Left colon (tissue), 2 donors: Measurements from ENCODE around the gene WNT11. TPM values are rescaled to one million over a fixed set of nuclear protein-coding genes. Genes with fewer than 3 reads are reported as not detected.

Experiments used
- ATAC-seq: fragments of 200-7000 bp; cut with Tn5 transposase; one replicate; pipeline ENCODE4 v1.9.1; 2020; ENCODE audit warnings: mild to moderate bottlenecking, moderate library complexity
- DNase-seq, 2 donors: peaks; one replicate each; pipeline ENCODE4 v3.0.0-alpha.2; 2020
- intact Hi-C, 2 donors: fragments of 100-400 bp; cut with DNase I in 1 of 2; cut with micrococcal nuclease in 1 of 2; formaldehyde crosslinking; loops; one replicate each; pipeline versions ENCODE4 v1.11.2 to v1.14.0; 2022; cut with DNase I, micrococcal nuclease
- total RNA-seq, 2 donors: library from RNA; stranded (reverse); fragmentation: NEBNext Ultra II Directional; extraction: Animal tissue kit (Norgen Biotek cat#: 25700); gene quantifications; one replicate each; pipeline ENCODE4 v1.2.1, GENCODE V29; 2021
- donor health status: DM: no; HTN: no; CAD: no.
- donor health status: DM: yes; HTN: yes; CAD: no.

The WNT11 gene
- total RNA-seq, 2 donors from 2014 or later = 7.3 to 7.9 TPM

DNA sequence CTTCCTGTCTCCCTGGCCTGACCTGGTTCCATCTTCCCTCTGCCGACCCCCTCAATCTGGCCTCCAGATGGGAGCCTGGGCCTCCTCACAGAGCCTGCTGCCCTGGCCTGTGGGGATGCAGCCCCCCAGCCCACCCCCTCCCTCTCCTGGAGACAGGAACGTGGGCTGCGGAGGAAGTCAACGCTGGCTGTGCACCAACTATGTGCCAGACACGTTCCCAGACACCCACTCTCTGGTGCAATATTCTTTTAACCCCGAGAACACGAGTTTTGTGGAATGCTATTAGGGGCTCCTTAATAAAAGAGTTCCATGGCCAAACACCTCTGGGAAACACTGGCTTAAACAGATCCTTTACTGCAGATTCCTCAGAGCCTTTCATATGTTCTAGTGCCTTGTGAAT, 15.9 kb downstream of the WNT11 start:
- ATAC-seq (no peak), DNase-seq (no peak)
- intact Hi-C loops = no loop called here

DNA sequence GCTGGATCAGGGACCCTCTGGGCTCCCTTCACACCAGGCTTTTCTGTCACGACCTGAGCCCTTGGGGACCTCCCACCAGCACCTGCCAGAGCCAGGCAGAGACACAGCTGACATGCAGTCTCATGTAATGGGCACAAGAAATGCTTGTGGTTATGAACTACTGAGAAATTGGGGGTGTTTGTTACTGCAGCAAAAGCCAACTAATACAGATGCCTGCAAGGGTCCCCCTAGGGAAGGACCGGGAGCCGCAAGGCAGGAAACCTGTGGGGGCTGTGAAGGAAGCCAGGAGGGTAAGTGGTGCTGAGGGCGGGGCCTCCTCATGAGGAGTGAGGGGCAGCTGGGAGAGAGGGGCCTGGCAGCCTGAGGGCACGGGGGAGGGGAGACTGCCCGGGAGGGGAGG, 16.6 kb downstream of the WNT11 start:
- intact Hi-C loops = no loop called here
- no peak for ATAC-seq
- DNase-seq = no peak

DNA sequence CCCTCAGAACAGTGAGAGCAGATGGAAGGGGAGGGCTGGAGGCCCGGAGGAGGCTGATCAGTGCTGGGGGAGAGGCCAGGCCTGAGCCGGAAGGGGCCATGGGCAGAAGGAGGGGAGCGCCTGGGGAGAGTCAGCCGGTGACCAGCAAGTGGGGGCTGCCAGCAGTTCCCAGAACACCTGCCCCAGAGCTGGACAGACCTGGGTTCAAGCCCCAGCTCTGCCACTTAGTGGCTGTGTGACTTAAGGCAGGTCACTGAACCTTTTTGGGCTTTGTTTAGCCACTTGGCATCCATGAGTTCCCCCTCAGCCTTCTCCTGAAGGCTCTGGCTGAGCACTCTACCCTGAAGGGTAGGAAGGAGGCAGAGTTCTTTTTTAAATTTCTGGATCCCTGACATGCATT, 17.4 kb downstream of the WNT11 start:
- ATAC-seq (no peak), DNase-seq (no peak)
- intact Hi-C loops = no loop called here

DNA sequence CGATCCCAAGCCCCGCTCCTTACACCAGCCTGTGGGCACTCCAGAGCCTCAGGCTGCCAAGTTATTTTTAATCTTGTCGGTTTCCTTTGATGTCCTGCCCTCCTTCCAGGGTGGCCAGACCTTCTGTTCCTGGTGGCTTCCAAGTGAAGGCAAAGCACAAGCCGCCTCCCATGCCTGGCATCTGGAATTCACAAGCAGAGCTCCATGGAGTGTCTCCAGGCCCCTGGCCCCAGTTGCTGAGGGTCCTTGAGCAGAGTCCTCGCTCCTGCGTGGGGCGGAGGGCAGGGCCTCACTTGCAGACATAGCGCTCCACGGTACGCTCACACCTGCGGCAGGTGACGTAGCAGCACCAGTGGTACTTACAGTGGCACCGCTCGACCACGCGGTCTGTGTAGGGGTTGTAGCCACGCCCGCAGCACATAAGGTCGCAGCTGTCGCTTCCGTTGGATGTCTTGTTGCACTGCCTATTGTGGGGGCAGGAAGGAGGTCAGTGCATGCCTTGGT, 19.5 kb downstream of the WNT11 start:
- no peak for DNase-seq
- ATAC-seq = no peak
- intact Hi-C loops = no loop called here

DNA sequence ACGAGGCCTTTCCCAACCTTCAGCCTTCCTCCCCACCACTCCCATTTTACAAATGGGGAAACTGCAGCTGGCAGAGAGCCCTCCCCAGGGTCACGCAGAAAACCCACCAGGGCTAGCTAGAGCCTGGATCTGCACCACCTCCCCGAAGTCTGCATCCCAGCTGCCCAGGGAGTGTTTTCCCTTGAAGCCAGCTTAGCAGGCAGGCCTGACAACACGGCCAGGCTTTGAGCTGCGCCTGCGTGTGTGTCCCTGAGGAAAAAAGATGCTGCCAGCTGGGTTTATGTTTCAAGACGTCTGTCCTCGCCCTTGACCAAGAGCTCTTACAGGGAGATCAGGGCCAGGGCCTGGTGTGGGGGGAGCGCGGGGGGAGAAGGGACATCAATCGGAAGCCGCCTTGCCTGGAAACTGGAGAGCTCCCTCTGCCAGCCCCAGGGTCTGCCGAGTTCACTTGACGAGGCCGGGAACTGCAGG, 20.3 kb downstream of the WNT11 start:
- intact Hi-C loops = no loop called here
- ATAC-seq (no peak), DNase-seq (peak in 1 of 2 donors; percentile 14)

DNA sequence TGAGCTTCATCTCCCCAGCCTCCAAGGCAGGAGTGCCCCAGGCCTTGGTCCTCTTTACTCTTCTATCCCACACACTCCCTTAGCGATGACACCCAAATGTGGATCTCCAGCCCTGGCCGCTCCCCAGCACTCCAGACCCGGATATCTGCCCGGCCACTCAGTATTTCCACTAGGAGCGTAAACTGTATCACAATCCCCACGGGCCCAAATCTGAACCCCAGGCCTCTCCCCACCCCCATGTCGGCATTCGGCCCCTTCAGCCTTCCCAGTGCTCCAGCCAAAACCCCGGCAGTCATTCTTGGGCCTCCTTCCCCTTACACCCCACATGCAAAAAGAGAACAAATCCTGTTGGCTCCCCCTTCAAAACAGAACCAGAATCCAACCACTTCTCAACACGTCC, 20.8 kb downstream of the WNT11 start:
- no peak for ATAC-seq
- DNase-seq = no peak
- intact Hi-C loops = no loop called here

DNA sequence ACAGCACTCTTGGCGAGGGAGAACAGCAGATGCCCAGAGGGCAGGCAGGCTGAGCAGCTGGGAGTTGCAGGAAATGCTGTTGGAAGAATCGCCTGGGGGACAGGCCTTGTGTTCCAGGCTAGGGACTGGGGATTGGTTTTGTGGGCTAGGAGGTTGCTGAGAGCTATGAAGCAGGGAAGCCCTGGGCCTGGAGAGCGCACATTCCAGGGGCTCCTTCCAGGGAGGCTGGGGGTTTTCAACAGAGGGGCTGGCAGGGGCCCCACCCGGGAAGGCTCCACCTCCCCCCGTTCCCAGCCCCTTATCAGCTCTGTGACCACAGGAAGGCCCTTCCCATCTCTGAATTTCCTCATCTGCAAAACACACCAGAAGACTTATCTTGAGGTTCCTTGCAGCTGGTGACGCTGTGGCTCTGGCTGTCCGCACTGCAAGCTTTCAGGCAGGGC, 21.7 kb downstream of the WNT11 start:
- DNase-seq (no peak), ATAC-seq (no peak)
- intact Hi-C loops = no loop called here

DNA sequence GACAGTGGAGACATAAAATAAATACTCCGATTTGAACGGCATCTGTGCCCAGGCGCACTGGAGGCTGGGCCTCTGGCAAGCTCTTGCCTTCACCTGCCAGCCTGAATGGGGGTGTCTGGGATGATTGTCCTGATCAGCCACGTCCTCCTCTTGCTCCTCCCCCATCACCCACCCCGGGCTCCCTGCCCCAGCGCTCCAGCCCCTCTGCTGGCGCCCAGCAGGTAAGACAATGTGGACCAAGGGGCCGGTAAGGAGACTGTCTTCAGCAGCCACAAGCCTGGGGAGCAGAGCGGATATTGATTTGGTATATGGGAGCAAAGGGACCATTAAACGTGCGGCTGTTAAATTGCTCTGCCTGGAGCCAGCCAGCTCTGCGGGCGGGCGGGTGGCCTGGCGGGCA, 24.9 kb downstream of the WNT11 start:
- DNase-seq = no peak
- intact Hi-C loops = no loop called here
- no peak for ATAC-seq

DNA sequence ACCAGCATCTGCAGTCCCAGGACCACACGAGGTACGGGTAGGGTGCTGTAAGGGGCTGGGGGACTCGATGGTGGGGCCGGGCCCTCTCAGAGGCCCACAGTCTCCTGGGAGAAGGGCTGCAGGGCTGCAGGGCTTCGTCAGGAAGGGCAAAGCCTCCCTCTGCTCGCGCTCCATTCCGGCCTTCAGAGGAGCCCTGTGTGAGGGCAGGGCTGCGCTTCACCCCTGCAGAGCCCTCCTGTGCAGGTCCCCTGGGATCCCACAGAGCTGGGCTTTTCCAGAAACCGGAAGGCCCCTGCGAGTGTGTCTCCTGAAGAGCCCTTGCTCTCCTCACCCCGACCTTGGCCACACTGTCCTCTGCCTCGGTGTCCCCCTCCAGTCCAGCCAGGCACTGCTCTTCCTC, 27.2 kb downstream of the WNT11 start:
- DNase-seq (no peak), ATAC-seq (no peak)
- intact Hi-C loops = no loop called here

DNA sequence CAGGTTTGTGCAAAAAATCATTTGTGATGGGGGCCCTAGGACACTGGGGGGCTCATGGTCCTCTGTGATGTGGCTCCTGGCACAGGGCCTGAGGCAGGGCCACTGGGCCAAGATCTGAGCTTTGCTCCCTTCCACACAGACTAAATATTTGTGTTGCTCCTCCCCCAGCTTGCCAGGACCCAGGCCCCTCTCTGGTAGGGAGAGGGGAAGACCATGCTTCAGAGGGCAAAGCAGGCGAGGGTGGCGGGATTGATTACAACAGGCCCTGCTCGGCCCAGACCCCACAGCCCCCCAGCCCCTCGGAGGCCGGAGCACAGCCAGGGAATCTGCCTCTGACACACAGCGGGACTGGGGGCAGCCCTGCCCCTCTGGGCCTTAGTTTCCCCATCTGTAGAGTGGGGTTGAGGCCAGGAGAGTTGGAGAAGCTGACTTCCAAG, 29.0 kb downstream of the WNT11 start:
- ATAC-seq = no peak
- no peak for DNase-seq
- intact Hi-C loops = no loop called here

DNA sequence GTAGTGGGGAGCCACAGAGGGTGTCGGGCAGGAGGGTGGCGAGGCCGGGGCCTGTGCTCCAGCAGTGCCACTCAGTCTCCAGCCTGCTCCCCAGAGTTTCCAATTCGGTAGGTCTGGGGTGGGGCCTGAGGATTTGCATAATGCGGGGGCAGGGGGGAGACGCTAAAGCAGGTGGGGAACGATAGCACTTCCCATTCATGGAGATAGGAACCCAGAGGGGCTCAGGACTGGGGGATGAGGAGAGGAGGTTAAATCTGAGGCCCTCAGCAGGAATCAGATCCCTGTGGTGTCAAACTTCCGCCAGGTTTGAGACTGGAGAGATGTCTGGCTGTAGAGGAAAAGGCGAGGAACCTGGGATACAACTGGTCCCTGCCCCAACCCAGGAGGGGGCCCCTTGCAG, 29.8 kb downstream of the WNT11 start:
- no peak for DNase-seq

DNA sequence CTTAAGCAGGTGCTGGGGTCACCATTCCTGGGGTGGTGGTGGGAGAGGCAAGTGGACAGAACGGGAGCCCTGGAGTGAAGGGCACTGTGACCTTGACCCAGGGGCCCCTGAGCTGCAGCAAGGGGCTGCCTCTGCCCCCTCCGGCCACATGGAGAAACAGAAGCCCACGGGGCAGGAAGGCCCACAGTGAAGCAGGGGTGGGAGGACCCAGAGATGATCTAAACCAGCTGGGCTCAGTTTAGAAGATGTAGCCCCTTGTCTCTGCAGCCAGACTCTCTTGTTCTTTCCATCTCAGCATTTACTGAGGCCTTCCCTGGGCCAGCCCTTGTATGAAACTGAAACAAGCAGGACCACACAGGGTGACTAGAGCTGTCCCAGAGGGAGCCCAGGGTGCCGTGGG, 30.5 kb downstream of the WNT11 start:
- intact Hi-C loops = no loop called here
- ATAC-seq (no peak), DNase-seq (no peak)

More for the DNA sequence above, 29.8 kb downstream of the WNT11 start:
- no peak for ATAC-seq
- intact Hi-C loops = no loop called here

DNA sequence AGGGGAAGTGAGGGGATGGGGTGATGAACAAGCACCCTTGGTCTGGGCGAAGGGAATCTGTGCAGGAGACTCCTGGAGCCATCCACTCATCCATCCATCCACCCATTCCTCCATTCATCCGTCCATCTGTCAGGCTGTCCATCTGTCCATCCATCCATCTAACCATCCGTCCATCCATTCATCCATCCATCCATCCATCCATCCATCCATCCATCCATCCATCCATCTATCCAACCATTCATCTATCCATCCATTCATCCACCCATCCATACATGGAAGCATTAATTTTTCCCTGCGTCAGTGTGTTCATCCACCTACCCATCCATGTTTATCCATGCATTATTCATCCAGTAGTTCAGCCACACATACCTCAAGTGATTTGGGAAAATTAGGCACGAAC, 32.0 kb downstream of the WNT11 start:
- intact Hi-C loops = no loop called here
- DNase-seq (no peak), ATAC-seq (no peak)

DNA sequence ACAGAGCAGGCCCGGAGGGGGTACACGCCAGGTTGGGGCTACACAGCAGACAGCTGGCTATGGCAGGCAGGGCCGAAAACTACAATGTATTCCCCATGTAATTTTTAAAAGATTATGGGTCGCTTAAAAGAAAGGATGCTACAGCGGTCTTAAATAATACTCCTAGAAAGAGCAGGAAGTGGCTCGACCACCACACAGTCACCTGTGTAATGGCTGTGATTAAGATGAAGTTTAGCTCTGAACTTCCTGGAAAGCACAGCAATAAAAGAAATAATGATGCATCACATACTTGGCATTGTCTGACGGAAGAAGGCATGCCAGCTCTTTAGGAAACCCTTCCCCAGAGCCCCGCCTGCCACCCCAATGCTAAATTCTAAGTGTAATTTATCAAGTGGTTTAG, 32.6 kb downstream of the WNT11 start:
- intact Hi-C loops = no loop called here
- DNase-seq (no peak), ATAC-seq (no peak)

DNA sequence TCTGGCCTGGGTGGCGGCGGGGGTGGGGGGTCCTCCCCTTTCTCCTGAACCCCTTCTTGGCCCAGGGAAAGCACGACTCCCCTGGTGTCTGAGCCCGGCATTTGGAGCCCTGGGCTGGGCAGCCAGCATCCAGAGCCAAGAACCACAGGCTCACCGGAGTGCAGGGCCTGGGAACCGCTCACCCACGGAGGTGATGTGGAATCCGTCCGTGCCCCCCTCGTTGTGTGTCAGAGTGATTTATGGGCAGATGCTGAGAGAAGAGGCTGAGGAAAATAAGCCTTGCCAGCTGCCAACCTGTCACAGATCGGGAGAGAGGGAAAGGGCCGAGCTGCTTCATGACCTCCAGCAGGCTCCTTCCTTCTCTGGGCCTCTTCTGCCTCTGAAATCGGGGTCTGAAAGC, 33.7 kb downstream of the WNT11 start:
- intact Hi-C loops = no loop called here
- ATAC-seq (no peak), DNase-seq (no peak)

DNA sequence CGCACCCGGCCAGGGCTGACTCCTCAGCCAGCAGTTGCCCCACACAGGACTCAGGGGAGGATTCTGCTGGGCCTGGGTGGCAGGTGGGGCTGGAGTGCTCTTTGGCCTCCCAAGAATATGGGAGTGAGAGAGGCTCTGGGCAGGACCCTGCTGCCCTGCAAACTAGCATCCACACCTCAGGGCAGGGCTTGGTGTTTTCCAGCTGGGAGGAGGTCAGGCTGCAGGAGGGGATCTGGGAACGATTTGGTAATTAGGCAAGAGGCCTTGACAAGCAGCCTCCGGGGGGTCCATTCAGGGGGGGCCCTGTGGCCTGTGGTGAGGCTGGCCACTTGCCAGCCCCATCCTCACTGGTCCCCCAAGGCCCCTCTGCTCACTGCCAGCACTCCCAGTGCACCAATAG, 35.8 kb downstream of the WNT11 start:
- intact Hi-C loops = no loop called here
- ATAC-seq (no peak), DNase-seq (no peak)

DNA sequence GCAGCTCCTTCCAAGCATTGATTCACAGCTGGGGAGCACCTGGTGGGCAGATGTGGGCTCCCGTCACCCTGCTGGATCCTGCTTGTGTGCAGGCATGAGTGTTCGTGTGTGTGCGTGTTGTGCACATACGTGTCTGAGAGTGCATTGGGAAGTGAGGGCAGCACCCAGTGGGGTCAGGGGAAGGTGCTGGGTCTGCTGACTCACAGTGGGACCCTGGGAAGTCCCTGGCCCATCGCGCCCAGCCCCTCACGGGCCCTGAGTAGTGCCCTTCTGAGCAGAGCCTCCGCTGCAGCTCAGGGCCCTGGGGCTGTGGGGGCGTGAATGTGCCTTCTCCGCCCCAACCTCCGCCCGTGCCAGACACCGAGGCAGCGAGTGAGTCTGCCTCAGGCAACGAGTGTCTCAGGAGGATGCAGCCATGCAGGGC, 36.8 kb downstream of the WNT11 start:
- intact Hi-C loops = no loop called here
- ATAC-seq (no peak), DNase-seq (no peak)

DNA sequence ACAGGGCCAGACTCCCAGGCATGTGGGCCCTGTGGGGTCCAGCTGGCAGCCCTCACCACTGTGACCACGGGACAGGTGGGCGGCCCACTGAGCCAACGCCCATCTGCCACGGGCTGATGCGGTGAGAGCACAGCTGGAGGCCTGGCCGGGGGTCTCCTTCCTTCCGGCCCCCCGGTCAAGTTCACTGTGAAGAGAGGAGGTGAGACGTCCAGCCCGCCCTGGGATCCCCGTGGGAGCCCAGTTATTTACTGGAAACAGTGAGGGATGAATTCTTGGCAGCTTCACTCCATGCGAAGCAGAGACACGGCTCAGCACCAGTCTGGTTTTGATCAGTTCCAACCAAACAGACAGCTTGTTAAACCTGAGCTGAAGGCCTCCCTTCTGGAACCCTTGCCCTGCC, 38.7 kb downstream of the WNT11 start:
- no peak for ATAC-seq
- no peak for DNase-seq
- intact Hi-C loops = no loop called here

DNA sequence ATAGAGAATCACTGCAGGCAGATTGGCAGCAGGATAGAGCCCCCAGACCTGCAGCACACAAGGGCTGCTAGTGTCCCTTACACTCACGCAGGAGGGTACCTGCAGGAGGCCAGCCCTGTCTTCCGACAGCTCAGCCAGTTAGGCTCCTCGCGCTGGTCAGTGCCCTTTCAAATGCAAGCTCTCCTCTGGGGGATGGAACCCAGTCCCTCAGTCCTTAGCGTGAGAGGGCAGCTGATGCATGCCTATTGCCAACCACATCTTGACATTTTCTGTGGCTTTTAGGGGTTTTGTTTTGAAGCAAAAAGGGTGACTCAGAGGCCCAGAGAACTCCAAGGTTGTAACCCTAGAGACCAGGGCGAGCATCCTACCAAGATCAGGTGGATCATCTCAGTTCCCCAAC, 40.0 kb downstream of the WNT11 start:
- intact Hi-C loops = no loop called here
- DNase-seq (no peak), ATAC-seq (no peak)

DNA sequence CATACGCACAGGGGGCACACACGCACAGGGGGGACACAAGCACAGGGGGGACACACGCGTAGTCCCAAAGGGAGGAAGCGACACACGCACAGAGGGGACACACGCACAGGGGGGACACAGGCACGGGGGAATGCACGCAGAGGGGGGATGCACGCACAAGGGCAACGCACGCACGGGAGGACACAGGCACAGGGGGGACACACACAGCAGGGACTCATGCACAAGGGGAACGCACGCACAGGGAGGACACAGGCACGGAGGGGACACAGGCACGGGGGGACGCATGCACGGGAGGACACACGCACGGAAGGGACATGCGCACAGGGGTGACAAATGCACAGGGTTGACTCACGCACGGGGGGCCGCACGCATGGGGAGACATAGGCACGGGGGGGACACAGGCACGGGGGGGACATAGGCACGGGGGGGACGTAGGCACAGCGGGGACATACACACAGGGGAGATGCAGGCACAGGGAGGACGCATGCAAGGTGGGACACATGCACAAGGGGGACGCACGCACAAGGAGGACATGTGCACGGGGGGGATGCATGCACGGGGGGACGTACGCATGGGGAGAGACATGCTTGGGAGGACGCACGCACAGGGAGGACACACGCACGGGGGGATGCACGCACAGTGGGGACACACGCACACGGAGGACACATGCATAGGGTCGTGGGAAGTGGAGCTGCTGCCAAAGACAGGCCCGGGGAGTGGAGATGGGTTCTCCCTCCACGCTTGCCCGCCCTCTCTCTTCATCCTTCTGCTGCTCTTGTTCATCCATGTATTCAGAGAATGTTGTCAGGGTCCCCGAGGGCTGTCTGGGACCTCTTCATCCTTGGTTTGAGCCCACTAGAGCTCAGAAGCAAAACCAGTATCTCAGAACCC, 41.2 kb downstream of the WNT11 start:
- ATAC-seq (no peak), DNase-seq (no peak)
- intact Hi-C loops = no loop called here

DNA sequence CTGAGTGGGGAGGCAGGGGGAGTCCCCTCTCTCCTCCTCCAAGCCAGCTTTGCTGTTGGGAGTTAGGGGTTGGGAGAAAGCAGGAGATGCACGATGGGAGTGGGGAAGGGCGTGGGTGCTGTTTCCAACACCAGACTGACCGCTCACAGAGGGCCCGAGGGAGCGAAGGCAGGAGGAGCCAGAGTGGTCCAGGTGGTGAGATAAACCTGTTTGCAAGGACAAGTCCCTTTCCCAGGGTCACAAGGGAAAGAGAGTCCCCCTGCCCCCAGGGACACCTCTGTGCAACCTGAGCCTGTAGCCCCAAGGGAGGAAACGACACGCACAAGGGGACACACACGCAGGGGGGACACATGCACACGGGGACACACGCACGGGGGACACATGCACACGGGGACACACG, 42.2 kb downstream of the WNT11 start:
- no peak for ATAC-seq
- intact Hi-C loops = no loop called here
- no peak for DNase-seq
